ENCODE measurements around the gene SLC17A3.

Gene SLC17A3

GRCh38 chr6:25916330-25916729 lies 42.3 kb upstream of the SLC17A3 start:
- no peak for DNase-seq (ENCODE audit: low read depth)
- TF ChIP-seq, protein P1, sequence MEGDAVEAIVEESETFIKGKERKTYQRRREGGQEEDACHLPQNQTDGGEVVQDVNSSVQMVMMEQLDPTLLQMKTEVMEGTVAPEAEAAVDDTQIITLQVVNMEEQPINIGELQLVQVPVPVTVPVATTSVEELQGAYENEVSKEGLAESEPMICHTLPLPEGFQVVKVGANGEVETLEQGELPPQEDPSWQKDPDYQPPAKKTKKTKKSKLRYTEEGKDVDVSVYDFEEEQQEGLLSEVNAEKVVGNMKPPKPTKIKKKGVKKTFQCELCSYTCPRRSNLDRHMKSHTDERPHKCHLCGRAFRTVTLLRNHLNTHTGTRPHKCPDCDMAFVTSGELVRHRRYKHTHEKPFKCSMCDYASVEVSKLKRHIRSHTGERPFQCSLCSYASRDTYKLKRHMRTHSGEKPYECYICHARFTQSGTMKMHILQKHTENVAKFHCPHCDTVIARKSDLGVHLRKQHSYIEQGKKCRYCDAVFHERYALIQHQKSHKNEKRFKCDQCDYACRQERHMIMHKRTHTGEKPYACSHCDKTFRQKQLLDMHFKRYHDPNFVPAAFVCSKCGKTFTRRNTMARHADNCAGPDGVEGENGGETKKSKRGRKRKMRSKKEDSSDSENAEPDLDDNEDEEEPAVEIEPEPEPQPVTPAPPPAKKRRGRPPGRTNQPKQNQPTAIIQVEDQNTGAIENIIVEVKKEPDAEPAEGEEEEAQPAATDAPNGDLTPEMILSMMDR (IDR thresholded peaks at IDR 0.05; ENCODE audit: insufficient read depth, low read depth, low read length, missing control alignments) = no peak
- no peak overlapping the region for H3K4me3 ChIP-seq (ENCODE audit: low read length)

DNA sequence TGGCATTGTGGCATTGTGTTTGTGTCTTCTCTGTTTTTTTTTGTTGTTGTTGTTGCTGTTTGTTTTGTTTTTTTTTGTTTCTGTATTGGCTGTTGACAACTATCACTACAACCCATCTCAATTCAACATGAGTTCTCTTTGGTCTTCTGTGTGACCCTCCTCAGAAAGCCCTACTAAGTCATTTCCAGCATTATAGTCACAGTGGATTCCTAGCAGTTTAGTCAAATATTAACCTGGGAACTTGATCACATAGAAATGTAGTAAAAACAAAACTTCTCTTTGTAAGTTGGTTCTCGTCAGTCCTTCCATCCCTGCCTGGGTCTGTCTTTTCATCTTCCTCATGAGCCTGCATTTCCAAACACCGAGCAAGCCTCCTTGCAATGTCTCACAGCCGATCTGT lies 39.7 kb upstream of the SLC17A3 start:
- DNase-seq (ENCODE audit: low read depth) = no peak
- H3K4me3 ChIP-seq (ENCODE audit: low read length) = no peak overlapping the region
- TF ChIP-seq, protein P1 (IDR thresholded peaks at IDR 0.05; ENCODE audit: insufficient read depth, low read depth, low read length, missing control alignments) = no peak

- no peak overlapping the region for H3K4me3 ChIP-seq (ENCODE audit: low read length)
- DNase-seq (ENCODE audit: low read depth) = no peak
- TF ChIP-seq, protein P1 (IDR thresholded peaks at IDR 0.05; ENCODE audit: insufficient read depth, low read depth, low read length, missing control alignments) = no peak
These were observed 37.3 kb upstream of the SLC17A3 start for GRCh38 chr6:25911351-25911750.

DNA sequence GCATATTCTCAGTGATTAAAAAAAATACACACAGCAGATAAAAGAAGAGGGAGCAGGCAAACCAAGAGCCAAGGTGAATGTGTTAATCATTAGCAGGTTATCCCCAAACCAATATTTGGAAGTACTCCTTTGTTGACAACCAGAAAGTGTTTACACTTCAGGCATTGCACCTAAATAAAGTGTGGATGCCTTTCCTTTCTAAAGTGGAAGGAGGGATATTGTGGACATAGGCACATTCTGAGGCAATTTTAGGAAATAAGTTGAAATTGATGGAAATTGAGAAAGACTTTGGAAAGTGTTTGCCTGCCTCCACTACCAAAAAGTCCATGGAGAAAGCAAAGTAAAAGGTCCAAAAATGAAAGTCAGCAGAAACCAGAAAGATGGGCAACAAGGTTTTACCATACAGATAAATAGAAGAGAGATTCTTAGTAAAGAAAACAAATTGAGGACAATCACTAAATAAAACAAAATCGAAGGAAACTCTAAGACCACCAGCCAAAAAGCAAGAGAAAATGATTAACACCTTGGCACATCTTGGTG lies 33.5 kb upstream of the SLC17A3 start:
- no peak for DNase-seq (ENCODE audit: low read depth)
- TF ChIP-seq, protein P1 (IDR thresholded peaks at IDR 0.05; ENCODE audit: insufficient read depth, low read depth, low read length, missing control alignments) = no peak
- H3K4me3 ChIP-seq (ENCODE audit: low read length) = no peak overlapping the region

- DNase-seq (ENCODE audit: low read depth) = no peak
- H3K4me3 ChIP-seq (ENCODE audit: low read length) = no peak overlapping the region
- TF ChIP-seq, protein P1 (IDR thresholded peaks at IDR 0.05; ENCODE audit: insufficient read depth, low read depth, low read length, missing control alignments) = no peak
These were observed 29.5 kb upstream of the SLC17A3 start for GRCh38 chr6:25903467-25904099.

DNA sequence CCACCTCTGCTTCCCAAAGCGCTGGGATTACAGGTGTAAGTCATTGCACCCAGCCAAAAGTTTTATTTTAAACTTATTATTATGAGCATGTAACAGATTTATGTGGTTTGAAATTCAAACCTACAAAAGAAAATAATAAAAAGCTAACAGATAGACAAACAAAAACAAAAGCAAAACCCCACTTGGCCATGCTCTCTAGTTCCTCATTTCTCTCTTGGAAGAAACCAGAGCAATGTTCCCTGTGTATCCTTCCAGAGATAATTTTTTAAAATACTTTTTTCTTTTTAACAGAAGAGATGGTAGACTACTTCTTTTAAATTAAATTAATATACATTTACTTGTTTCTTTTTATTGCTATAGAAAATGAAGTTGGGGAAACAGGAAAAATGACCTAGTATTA lies 28.0 kb upstream of the SLC17A3 start:
- H3K4me3 ChIP-seq (ENCODE audit: low read length) = no peak overlapping the region
- DNase-seq (ENCODE audit: low read depth) = no peak
- TF ChIP-seq, protein P1 (IDR thresholded peaks at IDR 0.05; ENCODE audit: insufficient read depth, low read depth, low read length, missing control alignments) = no peak

DNA sequence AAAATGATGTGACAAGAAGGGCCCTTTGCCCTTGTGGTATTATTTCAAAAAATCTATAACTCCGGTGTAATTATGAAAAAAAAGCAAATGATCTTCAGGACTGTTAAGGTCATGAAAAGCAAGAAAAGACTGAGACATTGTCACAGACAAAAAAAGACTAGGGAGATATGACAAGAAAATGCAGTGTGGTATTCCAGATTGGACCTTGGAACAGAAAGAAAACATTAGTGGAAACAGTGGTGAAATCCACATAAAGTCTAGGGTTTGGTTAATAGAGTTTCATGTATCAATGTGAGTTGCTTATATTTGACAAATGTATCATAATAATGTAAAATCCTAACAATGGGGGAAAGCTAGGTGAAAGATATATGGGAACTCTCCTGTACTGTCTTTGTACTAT lies 26.8 kb upstream of the SLC17A3 start:
- no peak overlapping the region for H3K4me3 ChIP-seq (ENCODE audit: low read length)
- TF ChIP-seq, protein P1 (IDR thresholded peaks at IDR 0.05; ENCODE audit: insufficient read depth, low read depth, low read length, missing control alignments) = no peak
- no peak for DNase-seq (ENCODE audit: low read depth)

Data from epithelial cell of esophagus (primary cell).